BLaER1 (cell line): Measurements from ENCODE around the gene TRIM14.
A peak's percentile ranks its signal among the peaks of the same experiment; 100 is the strongest.

Experiments
- H3K27ac ChIP-seq: shearing (Covaris generic); formaldehyde crosslinking; 2 replicates; pipeline ENCODE4 v1.8.1; 2022
- H3K27me3 ChIP-seq: shearing (Covaris generic); formaldehyde crosslinking; 2 replicates; pipeline ENCODE4 v1.8.1; 2022
- H3K36me3 ChIP-seq: shearing (Covaris generic); formaldehyde crosslinking; 2 replicates; pipeline ENCODE4 v1.8.1; 2022
- H3K4me1 ChIP-seq: shearing (Covaris generic); formaldehyde crosslinking; 2 replicates; pipeline ENCODE4 v1.8.1; 2022
- H3K4me2 ChIP-seq: shearing (Covaris generic); formaldehyde crosslinking; 2 replicates; pipeline ENCODE4 v1.8.1; 2022
- H3K4me3 ChIP-seq: shearing (Covaris generic); formaldehyde crosslinking; 2 replicates; pipeline ENCODE4 v1.8.1; 2022
- H3K9ac ChIP-seq: shearing (Covaris generic); formaldehyde crosslinking; 2 replicates; pipeline ENCODE4 v1.8.1; 2022
- H3K9me3 ChIP-seq: shearing (Covaris generic); formaldehyde crosslinking; 2 replicates; pipeline ENCODE4 v1.8.1; 2022
- H4K20me1 ChIP-seq: shearing (Covaris generic); formaldehyde crosslinking; 2 replicates; pipeline ENCODE4 v1.8.1; 2022
- Cebpa-rat ChIP-seq: shearing (Covaris generic); IDR thresholded peaks from 2 replicates; pipeline ENCODE4 v1.8.1; 2022

Gene TRIM14

DNA sequence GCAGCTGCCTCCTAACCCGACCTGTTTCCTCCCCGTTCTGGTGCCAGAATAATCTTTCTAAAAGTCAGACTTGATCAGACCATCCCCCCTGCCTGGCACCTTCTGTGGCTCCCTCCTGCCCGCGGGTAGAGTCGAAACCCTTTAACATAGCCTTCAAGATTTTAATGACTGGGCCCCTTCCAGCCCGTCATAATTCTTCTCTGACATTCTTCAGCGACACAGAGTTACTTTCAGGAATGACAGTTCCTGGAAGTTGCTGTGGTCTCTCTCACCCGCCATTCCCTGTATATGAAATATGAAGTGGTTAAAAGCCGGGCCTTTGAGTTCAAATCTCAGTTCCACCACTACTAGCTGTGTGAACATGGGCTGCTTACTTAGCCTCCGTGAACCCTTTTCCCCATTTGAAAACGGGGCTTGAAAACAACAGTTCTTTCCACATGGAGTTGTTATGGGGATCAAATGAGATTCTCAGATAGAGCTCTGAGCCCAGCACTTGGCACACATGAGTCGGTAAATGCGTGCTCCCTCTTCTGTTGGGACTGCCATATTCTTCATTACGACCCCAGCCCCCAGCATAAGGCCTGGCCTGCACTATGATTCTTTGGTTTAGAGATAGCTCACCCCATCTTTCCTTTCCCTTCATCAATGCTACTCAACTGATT, 61.8 kb downstream of the TRIM14 start:
- peak overlapping the region; percentile 73 for H3K27ac ChIP-seq
- peak overlapping the region; percentile 81 for H3K9ac ChIP-seq
- H3K9me3 ChIP-seq: no peaks in the 10 kb centered on the region
- peak overlapping the region; percentile 78 for H3K4me2 ChIP-seq
- no peaks in the 10 kb centered on the region for H3K27me3 ChIP-seq
- TF ChIP-seq Cebpa-rat: no peak
- peaks cover 20% of the 10 kb centered on the region for H3K4me1 ChIP-seq
- peak overlapping the region; percentile 85 for H3K4me3 ChIP-seq
- H4K20me1 ChIP-seq: no peaks in the 10 kb centered on the region; the same call in 1 of the 2 replicates
- peaks cover 22% of the 10 kb centered on the region for H3K36me3 ChIP-seq

- H4K20me1 ChIP-seq: no peaks in the 10 kb centered on the region; the same call in 1 of the 2 replicates
- no peak for TF ChIP-seq Cebpa-rat
- peaks cover 20% of the 10 kb centered on the region for H3K4me1 ChIP-seq
- H3K27ac ChIP-seq: peak within 1 kb of the TSS; percentile 73
- no peaks in the 10 kb centered on the region for H3K27me3 ChIP-seq
- peak within 1 kb of the TSS; percentile 85 for H3K4me2 ChIP-seq
- no peaks in the 10 kb centered on the region for H3K9me3 ChIP-seq
- H3K36me3 ChIP-seq: peaks cover 15% of the 10 kb centered on the region
- H3K4me3 ChIP-seq: peak within 1 kb of the TSS; percentile 85
- peak within 1 kb of the TSS; percentile 81 for H3K9ac ChIP-seq
These were observed 62.5 kb downstream of the TRIM14 start, which contains the start of gene NANS for GRCh38 chr9:98056269-98057137. TSS of gene NANS (plus strand) at chr9:98056732. CDS start at chr9:98056809, 77 bp downstream.

DNA sequence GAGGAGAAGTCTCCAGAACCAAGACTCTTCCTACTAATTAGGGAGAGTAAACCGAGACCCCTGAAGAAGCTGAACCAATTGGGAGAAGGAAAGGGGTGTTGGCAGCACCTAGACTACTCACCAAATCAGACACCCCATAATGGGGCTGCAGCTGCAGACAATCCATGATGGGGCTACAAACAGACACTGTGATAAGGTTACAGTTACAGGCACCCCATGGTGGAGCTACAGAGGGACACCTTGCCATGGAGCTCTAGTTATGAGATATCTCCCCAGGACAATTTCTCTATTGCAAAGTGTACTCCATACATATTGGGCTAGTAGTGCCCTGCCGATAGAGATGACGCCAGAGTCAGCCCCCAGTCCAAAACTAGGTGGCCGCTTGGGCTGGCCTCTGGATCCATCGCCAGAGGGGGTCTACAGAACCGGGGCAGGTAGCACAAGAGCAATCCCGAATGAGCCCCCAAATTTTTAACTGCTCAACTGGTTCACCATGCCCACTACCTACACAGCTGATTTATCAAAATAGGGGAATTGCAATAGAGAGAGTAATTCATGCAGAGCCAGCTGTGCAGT, 64.6 kb downstream of the TRIM14 start:
- Histone ChIP-seq H3K4me3 (no peak overlapping the region), H3K4me2 (no peak overlapping the region), H3K9me3 (no peaks in the 10 kb centered on the region), H3K9ac (no peak overlapping the region), H3K36me3 (0 out of 2 replicates have a peak, but pooled peaks cover 3% of the 10 kb centered on the region), H3K27ac (no peak overlapping the region), H3K4me1 (peaks cover 20% of the 10 kb centered on the region), H3K27me3 (no peaks in the 10 kb centered on the region), H4K20me1 (no peaks in the 10 kb centered on the region; the same call in 1 of the 2 replicates)
- no peak for TF ChIP-seq Cebpa-rat

- H3K9me3 ChIP-seq: peaks cover 22% of the 10 kb centered on the region
- H3K36me3 ChIP-seq: no peaks in the 10 kb centered on the region
- H3K4me2 ChIP-seq: no peak overlapping the region
- TF ChIP-seq Cebpa-rat: no peak
- no peak overlapping the region for H3K27ac ChIP-seq
- H3K4me3 ChIP-seq: no peak overlapping the region
- no peak overlapping the region for H3K9ac ChIP-seq
- H3K4me1 ChIP-seq: peaks cover under 1% of the 10 kb centered on the region; the same call in 1 of the 2 replicates
- H4K20me1 ChIP-seq: no peaks in the 10 kb centered on the region
- H3K27me3 ChIP-seq: no peaks in the 10 kb centered on the region
These were observed 68.7 kb downstream of the TRIM14 start for GRCh38 chr9:98050351-98050750.

- no peak overlapping the region for H3K27ac ChIP-seq
- no peak overlapping the region for H3K4me2 ChIP-seq
- no peak for TF ChIP-seq Cebpa-rat
- H3K27me3 ChIP-seq: no peaks in the 10 kb centered on the region
- no peak overlapping the region for H3K9ac ChIP-seq
- no peaks in the 10 kb centered on the region for H3K36me3 ChIP-seq
- no peak overlapping the region for H3K4me3 ChIP-seq
- no peaks in the 10 kb centered on the region for H4K20me1 ChIP-seq
- H3K9me3 ChIP-seq: peaks cover 30% of the 10 kb centered on the region
- H3K4me1 ChIP-seq: peaks cover 4% of the 10 kb centered on the region; the same call in 1 of the 2 replicates
These were observed 69.5 kb downstream of the TRIM14 start for GRCh38 chr9:98049288-98050072.

GRCh38 chr9:98047002-98047401, 72.0 kb downstream of the TRIM14 start:
- Histone ChIP-seq H3K9me3 (peaks cover 30% of the 10 kb centered on the region), H3K27me3 (no peaks in the 10 kb centered on the region), H3K27ac (no peak overlapping the region), H3K4me2 (no peak overlapping the region), H3K4me3 (no peak overlapping the region), H3K36me3 (no peaks in the 10 kb centered on the region), H3K9ac (no peak overlapping the region), H3K4me1 (peaks cover 4% of the 10 kb centered on the region; the same call in 1 of the 2 replicates), H4K20me1 (no peaks in the 10 kb centered on the region)
- no peak for TF ChIP-seq Cebpa-rat

- no peak overlapping the region for H3K9ac ChIP-seq
- H3K9me3 ChIP-seq: peaks cover 30% of the 10 kb centered on the region
- peaks cover 4% of the 10 kb centered on the region; the same call in 1 of the 2 replicates for H3K4me1 ChIP-seq
- no peaks in the 10 kb centered on the region for H3K36me3 ChIP-seq
- H3K4me3 ChIP-seq: no peak overlapping the region
- H3K27ac ChIP-seq: no peak overlapping the region
- H4K20me1 ChIP-seq: no peaks in the 10 kb centered on the region
- no peak overlapping the region for H3K4me2 ChIP-seq
- no peak for TF ChIP-seq Cebpa-rat
- H3K27me3 ChIP-seq: no peaks in the 10 kb centered on the region
These were observed 72.9 kb downstream of the TRIM14 start for GRCh38 chr9:98046180-98046543.

- Histone ChIP-seq H4K20me1 (no peaks in the 10 kb centered on the region), H3K27ac (no peak overlapping the region), H3K4me2 (no peak overlapping the region), H3K36me3 (no peaks in the 10 kb centered on the region), H3K27me3 (no peaks in the 10 kb centered on the region), H3K9me3 (peaks cover 30% of the 10 kb centered on the region), H3K4me1 (peaks cover 4% of the 10 kb centered on the region; the same call in 1 of the 2 replicates), H3K4me3 (no peak overlapping the region), H3K9ac (no peak overlapping the region)
- TF ChIP-seq Cebpa-rat: no peak
These were observed 73.5 kb downstream of the TRIM14 start for GRCh38 chr9:98045234-98046179.
